ENCODE data around the gene ELOVL3.

Gene ELOVL3

GRCh38 chr10:102233997-102234396 is 7.9 kb downstream of the ELOVL3 start:
- DNase-seq (ENCODE audit: low spot score) = no peak
- no peak for TF ChIP-seq CTCF (conservative IDR thresholded peaks at IDR 0.05; ENCODE audit: low read depth)
- POLR2A ChIA-PET (ENCODE audit: low non-redundant PET) = no interaction called here
- no peak overlapping the region for H3K27ac ChIP-seq
- CTCF ChIA-PET = interaction anchor here (0.5 to 14.3 kb wide), 4 partner anchors 13 to 118 kb away, joined by 3 to 370 read pairs (median 6); no protein-coding TSS in a partner anchor

GRCh38 chr10:102234888-102235597 is 8.9 kb downstream of the ELOVL3 start:
- POLR2A ChIA-PET (ENCODE audit: low non-redundant PET) = no interaction called here
- TF ChIP-seq CTCF (conservative IDR thresholded peaks at IDR 0.05; ENCODE audit: low read depth) = no peak
- DNase-seq (ENCODE audit: low spot score) = no peak
- H3K27ac ChIP-seq = no peak overlapping the region
- CTCF ChIA-PET = interaction anchor here (0.8 to 14.3 kb wide), 4 partner anchors 14 to 185 kb away, joined by 3 to 370 read pairs (median 4); no protein-coding TSS in a partner anchor

- no peak overlapping the region for H3K27ac ChIP-seq
- ChIA-PET CTCF (interaction anchor here (0.9 to 14.3 kb wide), 2 partner anchors 117 to 184 kb away, joined by 3 to 370 read pairs; no protein-coding TSS in a partner anchor), POLR2A (ENCODE audit: low non-redundant PET) (no interaction called here)
- DNase-seq (ENCODE audit: low spot score) = no peak
- TF ChIP-seq CTCF (conservative IDR thresholded peaks at IDR 0.05; ENCODE audit: low read depth) = no peak
Measured at GRCh38 chr10:102235598-102235920, 9.5 kb downstream of the ELOVL3 start.

- ChIA-PET CTCF (interaction anchor here (0.5 to 14.3 kb wide), 2 partner anchors 116 to 1348 kb away, joined by 3 to 370 read pairs; no protein-coding TSS in a partner anchor), POLR2A (ENCODE audit: low non-redundant PET) (no interaction called here)
- TF ChIP-seq CTCF (conservative IDR thresholded peaks at IDR 0.05; ENCODE audit: low read depth) = no peak
- DNase-seq (ENCODE audit: low spot score) = no peak
- no peak overlapping the region for H3K27ac ChIP-seq
Measured at GRCh38 chr10:102236006-102236405, 9.9 kb downstream of the ELOVL3 start.

- ChIA-PET CTCF (interaction anchor here (0.5 to 14.3 kb wide), 2 partner anchors 114 to 185 kb away, joined by 4 to 370 read pairs; no protein-coding TSS in a partner anchor), POLR2A (ENCODE audit: low non-redundant PET) (no interaction called here)
- DNase-seq (ENCODE audit: low spot score) = no peak
- no peak for TF ChIP-seq CTCF (conservative IDR thresholded peaks at IDR 0.05; ENCODE audit: low read depth)
- H3K27ac ChIP-seq = no peak overlapping the region
Measured at GRCh38 chr10:102237711-102238252, 11.7 kb downstream of the ELOVL3 start.

- DNase-seq (ENCODE audit: low spot score) = no peak
- CTCF ChIA-PET = interaction anchor here (0.6 to 2.3 kb wide), 4 partner anchors 9 to 109 kb away, joined by 3 to 13 read pairs (median 12); no protein-coding TSS in a partner anchor
- TF ChIP-seq CTCF (conservative IDR thresholded peaks at IDR 0.05; ENCODE audit: low read depth) = no peak
- no peak overlapping the region for H3K27ac ChIP-seq
- POLR2A ChIA-PET (ENCODE audit: low non-redundant PET) = no interaction called here
Measured at GRCh38 chr10:102240467-102241031, 14.4 kb downstream of the ELOVL3 start.

Data from RWPE1 (cell line).